GM10266 (cell line): ENCODE results near the gene CWF19L2.

Source experiments
- DNase-seq: peaks from one replicate; pipeline ENCODE4 v3.0.0; 2012; ENCODE audit errors: extremely low spot score
- TF ChIP-seq, protein P1 (sequence below): IDR thresholded peaks from 2 replicates; pipeline ENCODE4 v1.5.1; 2012; ENCODE audit warnings: mild to moderate bottlenecking, low read depth; ENCODE audit not compliant: control insufficient read depth, insufficient read depth; ENCODE audit errors: missing control alignments

The CWF19L2 gene

DNA sequence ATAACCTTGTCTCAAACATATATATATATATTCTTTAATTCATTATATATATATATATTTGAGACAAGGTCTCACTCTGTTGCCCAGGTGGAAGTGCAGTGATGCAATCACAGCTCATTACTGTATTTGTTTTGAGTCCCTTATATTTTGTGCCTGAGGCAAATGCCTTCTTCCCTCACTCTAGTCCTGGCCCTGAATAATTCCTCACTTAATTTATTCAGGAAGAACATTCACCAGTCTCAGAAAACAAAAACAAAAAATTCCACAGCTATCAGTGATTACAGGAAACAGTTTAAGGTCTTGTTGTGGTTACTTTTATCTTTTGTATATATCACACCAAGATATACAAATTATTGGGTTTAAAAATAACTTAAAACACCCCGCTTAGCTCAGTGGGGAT, 155.7 kb downstream of the CWF19L2 start:
- DNase-seq, result no peak
- TF ChIP-seq, protein P1, sequence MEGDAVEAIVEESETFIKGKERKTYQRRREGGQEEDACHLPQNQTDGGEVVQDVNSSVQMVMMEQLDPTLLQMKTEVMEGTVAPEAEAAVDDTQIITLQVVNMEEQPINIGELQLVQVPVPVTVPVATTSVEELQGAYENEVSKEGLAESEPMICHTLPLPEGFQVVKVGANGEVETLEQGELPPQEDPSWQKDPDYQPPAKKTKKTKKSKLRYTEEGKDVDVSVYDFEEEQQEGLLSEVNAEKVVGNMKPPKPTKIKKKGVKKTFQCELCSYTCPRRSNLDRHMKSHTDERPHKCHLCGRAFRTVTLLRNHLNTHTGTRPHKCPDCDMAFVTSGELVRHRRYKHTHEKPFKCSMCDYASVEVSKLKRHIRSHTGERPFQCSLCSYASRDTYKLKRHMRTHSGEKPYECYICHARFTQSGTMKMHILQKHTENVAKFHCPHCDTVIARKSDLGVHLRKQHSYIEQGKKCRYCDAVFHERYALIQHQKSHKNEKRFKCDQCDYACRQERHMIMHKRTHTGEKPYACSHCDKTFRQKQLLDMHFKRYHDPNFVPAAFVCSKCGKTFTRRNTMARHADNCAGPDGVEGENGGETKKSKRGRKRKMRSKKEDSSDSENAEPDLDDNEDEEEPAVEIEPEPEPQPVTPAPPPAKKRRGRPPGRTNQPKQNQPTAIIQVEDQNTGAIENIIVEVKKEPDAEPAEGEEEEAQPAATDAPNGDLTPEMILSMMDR, result no peak

- no peak for DNase-seq
- TF ChIP-seq, protein P1, result no peak
Observed at GRCh38 chr11:107293677-107294344, 163.8 kb downstream of the CWF19L2 start.

- DNase-seq, result no peak
Observed at GRCh38 chr11:107282195-107282594, 175.4 kb downstream of the CWF19L2 start.

More at GRCh38 chr11:107282195-107282594, 175.4 kb downstream of the CWF19L2 start:
- TF ChIP-seq, protein P1, result no peak
